ENCODE results near the gene ZNF143. TPM values are rescaled to one million over a fixed set of nuclear protein-coding genes. Genes with fewer than 3 reads are reported as not detected.

ZNF143 gene
- total RNA-seq, 1 donor from 2014 or later, result 28.2 TPM

DNA sequence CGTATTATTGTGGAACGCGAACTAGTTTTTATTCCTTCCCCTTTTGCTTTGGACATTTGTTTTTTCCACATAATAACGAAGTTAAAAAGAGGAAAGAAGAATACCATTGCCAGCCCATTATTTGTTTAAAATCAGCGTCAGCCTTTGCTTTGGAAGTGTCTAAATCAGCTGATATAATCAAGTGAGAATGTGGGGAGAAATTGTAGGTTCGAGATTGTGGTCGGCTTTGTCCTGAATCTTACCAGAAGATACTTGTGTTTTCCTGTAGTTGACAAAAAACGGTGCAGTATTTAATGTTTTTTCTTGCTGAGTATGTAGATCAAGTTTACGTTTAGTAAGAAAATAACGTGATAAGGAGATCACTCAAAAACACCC is 935 bp downstream of the ZNF143 start:
- Mint-ChIP-seq H3K27me3 (ENCODE audit: unreplicated experiment) (peaks cover 4% of the 10 kb centered on the region), H3K4me3 (ENCODE audit: unreplicated experiment) (peak overlapping the region; percentile 92), H3K27ac (ENCODE audit: unreplicated experiment) (peak overlapping the region; percentile 98), H3K4me1 (ENCODE audit: low read depth, unreplicated experiment) (peaks cover 8% of the 10 kb centered on the region), H3K9me3 (ENCODE audit: unreplicated experiment) (peaks cover 16% of the 10 kb centered on the region), H3K36me3 (ENCODE audit: unreplicated experiment) (no peaks in the 10 kb centered on the region)
- DNase-seq, result no peak
- TF ChIP-seq, protein P1, sequence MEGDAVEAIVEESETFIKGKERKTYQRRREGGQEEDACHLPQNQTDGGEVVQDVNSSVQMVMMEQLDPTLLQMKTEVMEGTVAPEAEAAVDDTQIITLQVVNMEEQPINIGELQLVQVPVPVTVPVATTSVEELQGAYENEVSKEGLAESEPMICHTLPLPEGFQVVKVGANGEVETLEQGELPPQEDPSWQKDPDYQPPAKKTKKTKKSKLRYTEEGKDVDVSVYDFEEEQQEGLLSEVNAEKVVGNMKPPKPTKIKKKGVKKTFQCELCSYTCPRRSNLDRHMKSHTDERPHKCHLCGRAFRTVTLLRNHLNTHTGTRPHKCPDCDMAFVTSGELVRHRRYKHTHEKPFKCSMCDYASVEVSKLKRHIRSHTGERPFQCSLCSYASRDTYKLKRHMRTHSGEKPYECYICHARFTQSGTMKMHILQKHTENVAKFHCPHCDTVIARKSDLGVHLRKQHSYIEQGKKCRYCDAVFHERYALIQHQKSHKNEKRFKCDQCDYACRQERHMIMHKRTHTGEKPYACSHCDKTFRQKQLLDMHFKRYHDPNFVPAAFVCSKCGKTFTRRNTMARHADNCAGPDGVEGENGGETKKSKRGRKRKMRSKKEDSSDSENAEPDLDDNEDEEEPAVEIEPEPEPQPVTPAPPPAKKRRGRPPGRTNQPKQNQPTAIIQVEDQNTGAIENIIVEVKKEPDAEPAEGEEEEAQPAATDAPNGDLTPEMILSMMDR (IDR thresholded peaks at IDR 0.05; ENCODE audit: partially characterized antibody, unreplicated experiment), result no peak

DNA sequence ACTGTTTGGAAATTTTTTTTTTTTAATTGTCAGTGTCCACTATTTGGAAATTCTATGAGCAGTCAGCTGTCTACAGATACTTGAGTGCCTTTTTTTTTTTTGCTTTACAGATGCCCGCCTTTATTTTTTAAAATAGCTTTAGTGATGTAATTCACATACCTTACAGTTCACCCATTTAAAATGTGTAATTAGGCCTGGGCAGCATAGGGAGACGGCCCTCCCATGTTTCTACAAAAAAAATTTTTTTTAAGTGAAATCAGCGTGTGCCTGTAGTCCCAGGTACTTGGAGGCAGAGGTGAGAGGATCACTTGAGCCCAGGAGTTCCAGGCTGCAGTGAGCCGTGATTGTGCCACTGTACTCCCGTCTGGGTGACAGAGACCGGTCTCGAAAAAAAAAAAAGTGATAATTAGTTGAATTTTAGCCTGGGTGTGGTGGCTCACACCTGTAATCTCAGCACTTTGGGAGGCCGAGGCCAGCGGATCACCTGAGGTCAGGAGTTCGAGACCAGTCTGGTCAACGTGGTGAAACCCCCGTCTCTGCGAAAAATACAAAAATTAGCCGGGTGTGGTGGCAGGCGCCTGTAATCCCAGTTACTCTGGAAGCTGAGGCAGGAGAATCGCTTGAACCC is 1.5 kb downstream of the ZNF143 start:
- Mint-ChIP-seq H3K4me1 (ENCODE audit: low read depth, unreplicated experiment) (peaks cover 8% of the 10 kb centered on the region), H3K27ac (ENCODE audit: unreplicated experiment) (peak overlapping the region; percentile 98), H3K27me3 (ENCODE audit: unreplicated experiment) (peaks cover 4% of the 10 kb centered on the region), H3K4me3 (ENCODE audit: unreplicated experiment) (peak overlapping the region; percentile 92), H3K9me3 (ENCODE audit: unreplicated experiment) (peaks cover 16% of the 10 kb centered on the region), H3K36me3 (ENCODE audit: unreplicated experiment) (no peaks in the 10 kb centered on the region)
- TF ChIP-seq, protein P1 (IDR thresholded peaks at IDR 0.05; ENCODE audit: partially characterized antibody, unreplicated experiment), result no peak
- no peak for DNase-seq

DNA sequence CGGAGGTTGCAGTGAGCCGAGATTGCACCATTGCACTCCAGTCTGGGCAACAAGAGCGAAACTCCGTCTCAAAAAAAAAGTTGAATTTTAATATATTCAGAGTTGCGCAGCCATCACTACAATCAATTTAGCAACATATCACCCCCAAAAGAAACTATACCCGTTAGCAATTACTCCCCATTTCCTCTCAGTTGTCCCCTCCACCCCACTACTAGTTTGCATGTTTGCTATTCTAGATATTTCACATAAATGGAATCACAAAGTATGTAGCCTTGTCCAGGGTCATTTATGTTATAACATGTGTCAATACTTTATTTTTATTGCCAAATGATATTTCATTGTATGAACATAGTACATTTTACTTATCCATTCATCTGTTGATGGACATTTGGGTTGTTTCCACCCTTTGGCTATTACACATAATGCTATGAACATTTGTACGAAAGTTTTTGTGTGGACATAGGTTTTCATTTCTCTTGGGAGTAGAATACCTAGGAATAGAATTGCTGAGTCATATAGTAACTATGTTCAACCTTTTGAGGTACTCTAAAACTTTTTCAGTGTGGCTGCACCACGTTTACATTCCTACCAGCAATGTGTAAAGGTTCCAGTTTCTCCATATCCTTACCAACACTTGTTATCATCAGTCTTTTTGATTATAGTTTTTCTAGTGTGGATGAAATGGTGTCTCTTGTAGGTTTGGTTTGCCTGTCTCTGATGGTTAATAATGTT is 2.2 kb downstream of the ZNF143 start:
- Mint-ChIP-seq H3K36me3 (ENCODE audit: unreplicated experiment) (no peaks in the 10 kb centered on the region), H3K4me3 (ENCODE audit: unreplicated experiment) (peak overlapping the region; percentile 87), H3K9me3 (ENCODE audit: unreplicated experiment) (peaks cover 16% of the 10 kb centered on the region), H3K27me3 (ENCODE audit: unreplicated experiment) (peaks cover 4% of the 10 kb centered on the region), H3K27ac (ENCODE audit: unreplicated experiment) (peak overlapping the region; percentile 83), H3K4me1 (ENCODE audit: low read depth, unreplicated experiment) (peaks cover 8% of the 10 kb centered on the region)
- TF ChIP-seq, protein P1 (IDR thresholded peaks at IDR 0.05; ENCODE audit: partially characterized antibody, unreplicated experiment), result no peak
- DNase-seq, result no peak

DNA sequence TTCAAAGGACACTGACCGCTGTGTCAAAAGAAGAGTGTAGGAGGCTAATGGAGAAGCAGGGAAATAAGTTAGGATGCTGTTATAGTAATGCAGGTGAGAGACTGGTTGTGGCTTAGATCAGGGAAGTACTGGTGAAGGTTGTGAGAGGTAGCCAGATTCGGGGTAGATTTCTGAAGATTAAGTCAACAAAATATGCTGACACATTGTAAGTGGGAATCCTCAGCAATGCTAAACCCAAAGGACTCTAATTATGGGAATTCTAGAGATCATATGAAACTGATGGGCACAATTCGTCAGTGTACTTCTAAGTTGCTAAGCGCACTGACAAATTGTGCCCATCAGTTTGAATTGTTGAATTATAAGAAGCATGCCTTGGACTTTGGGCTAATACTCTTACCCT is 10.0 kb downstream of the ZNF143 start:
- Mint-ChIP-seq H3K27me3 (ENCODE audit: unreplicated experiment) (no peaks in the 10 kb centered on the region), H3K36me3 (ENCODE audit: unreplicated experiment) (no peaks in the 10 kb centered on the region), H3K9me3 (ENCODE audit: unreplicated experiment) (no peaks in the 10 kb centered on the region), H3K4me1 (ENCODE audit: low read depth, unreplicated experiment) (peaks cover 5% of the 10 kb centered on the region), H3K27ac (ENCODE audit: unreplicated experiment) (no peak overlapping the region), H3K4me3 (ENCODE audit: unreplicated experiment) (no peak overlapping the region)
- TF ChIP-seq, protein P1 (IDR thresholded peaks at IDR 0.05; ENCODE audit: partially characterized antibody, unreplicated experiment), result no peak
- no peak for DNase-seq

DNA sequence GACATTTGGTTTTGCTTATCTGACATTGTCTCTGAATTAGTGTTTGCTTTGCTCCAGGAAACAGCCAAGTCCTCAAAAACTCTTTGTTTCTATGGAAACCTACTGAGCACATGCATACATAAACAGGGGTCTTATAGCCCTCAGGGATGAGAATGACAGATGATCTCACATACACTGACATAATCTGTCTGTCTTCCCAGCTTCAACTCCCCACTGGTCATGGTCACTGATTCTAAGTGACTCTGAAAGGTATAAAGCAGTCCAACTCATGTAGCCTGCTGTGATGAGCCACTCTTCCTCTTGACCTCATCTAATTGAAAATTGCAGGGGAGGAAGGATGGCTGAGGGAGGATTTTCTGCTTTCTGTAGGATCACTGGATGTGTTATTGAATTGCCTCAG is 12.6 kb downstream of the ZNF143 start:
- Mint-ChIP-seq H3K36me3 (ENCODE audit: unreplicated experiment) (no peaks in the 10 kb centered on the region), H3K4me1 (ENCODE audit: low read depth, unreplicated experiment) (peaks cover 5% of the 10 kb centered on the region), H3K27me3 (ENCODE audit: unreplicated experiment) (no peaks in the 10 kb centered on the region), H3K27ac (ENCODE audit: unreplicated experiment) (peak overlapping the region; percentile 4), H3K9me3 (ENCODE audit: unreplicated experiment) (no peaks in the 10 kb centered on the region), H3K4me3 (ENCODE audit: unreplicated experiment) (peak overlapping the region; percentile 28)
- TF ChIP-seq, protein P1 (IDR thresholded peaks at IDR 0.05; ENCODE audit: partially characterized antibody, unreplicated experiment), result no peak
- DNase-seq, result no peak
